ENCODE measurements around the gene PRDM5. TPM values are rescaled to one million over a fixed set of nuclear protein-coding genes. Genes with fewer than 3 reads are reported as not detected.

Gene PRDM5
- total RNA-seq, 1 donor from 2014 or later, result 4.3 TPM

- ATAC-seq, result no peak
These were observed 19.6 kb downstream of the PRDM5 start for GRCh38 chr4:120902925-120903324.

GRCh38 chr4:120901731-120902130 is 20.8 kb downstream of the PRDM5 start:
- no peak for ATAC-seq

- no peak for ATAC-seq
These were observed 24.4 kb downstream of the PRDM5 start for GRCh38 chr4:120897981-120898719.

- ATAC-seq, result no peak
These were observed 27.0 kb downstream of the PRDM5 start for GRCh38 chr4:120895554-120895953.

- ATAC-seq, result no peak
These were observed 29.2 kb downstream of the PRDM5 start for GRCh38 chr4:120893314-120893713.

GRCh38 chr4:120886191-120886590 is 36.3 kb downstream of the PRDM5 start:
- no peak for ATAC-seq

- no peak for ATAC-seq
These were observed 40.7 kb downstream of the PRDM5 start for GRCh38 chr4:120881846-120882245.

GRCh38 chr4:120881351-120881750 is 41.2 kb downstream of the PRDM5 start:
- no peak for ATAC-seq

- ATAC-seq, result no peak
These were observed 45.5 kb downstream of the PRDM5 start for GRCh38 chr4:120877021-120877420.

- ATAC-seq, result no peak
These were observed 47.4 kb downstream of the PRDM5 start for GRCh38 chr4:120874792-120875774.

- ATAC-seq, result no peak
These were observed 49.0 kb downstream of the PRDM5 start for GRCh38 chr4:120873554-120873953.

- ATAC-seq, result no peak
These were observed 51.4 kb downstream of the PRDM5 start for GRCh38 chr4:120871173-120871572.

- no peak for ATAC-seq
These were observed 52.2 kb downstream of the PRDM5 start for GRCh38 chr4:120870279-120870673.

GRCh38 chr4:120869613-120870278 is 52.8 kb downstream of the PRDM5 start:
- no peak for ATAC-seq

- no peak for ATAC-seq
These were observed 55.0 kb downstream of the PRDM5 start for GRCh38 chr4:120867506-120867905.

GRCh38 chr4:120865985-120866384 is 56.5 kb downstream of the PRDM5 start:
- ATAC-seq, result no peak

- no peak for ATAC-seq
These were observed 57.6 kb downstream of the PRDM5 start for GRCh38 chr4:120864969-120865368.

- no peak for ATAC-seq
These were observed 60.1 kb downstream of the PRDM5 start for GRCh38 chr4:120862432-120862831.

GRCh38 chr4:120861852-120862251 is 60.7 kb downstream of the PRDM5 start:
- no peak for ATAC-seq

GRCh38 chr4:120858776-120859175 is 63.8 kb downstream of the PRDM5 start:
- ATAC-seq, result no peak

- ATAC-seq, result no peak
These were observed 65.2 kb downstream of the PRDM5 start for GRCh38 chr4:120857312-120857711.

GRCh38 chr4:120856294-120856693 is 66.2 kb downstream of the PRDM5 start:
- ATAC-seq, result no peak

All from esophagus mucosa (tissue), 1 donor.